Erythroblast (primary cell): ENCODE measurements around the gene JARID2.

Experiments
- GATA1 ChIP-seq: IDR thresholded peaks from 2 replicates; pipeline ENCODE4 v1.6.1; 2011; ENCODE audit warnings: low read depth, mild to moderate bottlenecking, control low read depth, low read length, moderate library complexity
- POLR2A ChIP-seq: IDR thresholded peaks from 2 replicates; pipeline ENCODE4 v1.6.1; 2011; ENCODE audit warnings: mild to moderate bottlenecking, low read length

GRCh38 chr6:15322781-15323536 is 77.1 kb downstream of the JARID2 start:
- TF ChIP-seq POLR2A: no peak
- no peak for TF ChIP-seq GATA1
